HepG2 (cell line): Measurements from ENCODE around the gene KIAA0930. TPM values are rescaled to one million over a fixed set of nuclear protein-coding genes. Genes with fewer than 3 reads are reported as not detected.

Source experiments
- AFF4 ChIP-seq: sonication (generic); formaldehyde crosslinking; IDR thresholded peaks from 2 replicates; pipeline ENCODE4 v1.4.0; 2020; ENCODE audit warnings: missing genetic modification reagents
- CENPBD1 ChIP-seq: sonication (generic); formaldehyde crosslinking; IDR thresholded peaks from 2 replicates; pipeline ENCODE4 v1.8.0; 2022; ENCODE audit warnings: missing genetic modification reagents, low read depth, mild to moderate bottlenecking, borderline replicate concordance
- ERF ChIP-seq: IDR thresholded peaks from 2 replicates; pipeline ENCODE4 v1.6.1; 2018; ENCODE audit warnings: missing biosample characterization, missing genetic modification reagents
- MEIS2 ChIP-seq: sonication (generic); formaldehyde crosslinking; IDR thresholded peaks from 2 replicates; pipeline ENCODE4 v1.9.0; 2021; ENCODE audit warnings: mild to moderate bottlenecking, missing genetic modification reagents
- NR2F2 ChIP-seq: IDR thresholded peaks from 2 replicates; pipeline ENCODE4 v1.6.1; 2012; ENCODE audit warnings: low read depth, inconsistent platforms, borderline replicate concordance
- PRDM15 ChIP-seq: sonication (generic); formaldehyde crosslinking; IDR thresholded peaks from 2 replicates; pipeline ENCODE4 v1.4.0; 2020; ENCODE audit warnings: missing genetic modification reagents
- SYNCRIP ChIP-seq: fragments of 200-400 bp; formaldehyde crosslinking; IDR thresholded peaks from 2 replicates; pipeline ENCODE4 v1.6.1; 2018; ENCODE audit warnings: mild to moderate bottlenecking, low read depth, low read length; ENCODE audit not compliant: insufficient read depth
- TFDP2 ChIP-seq: sonication (generic); formaldehyde crosslinking; IDR thresholded peaks from 2 replicates; pipeline ENCODE4 v1.4.0; 2020; ENCODE audit warnings: missing genetic modification reagents
- XRCC5 ChIP-seq: fragments of 200-400 bp; formaldehyde crosslinking; optimal IDR thresholded peaks from 2 replicates; pipeline ENCODE3; 2017; ENCODE audit warnings: mild to moderate bottlenecking, low read length
- ZBTB26 ChIP-seq: IDR thresholded peaks from 2 replicates; pipeline ENCODE4 v1.6.1; 2016; ENCODE audit warnings: missing compliant biosample characterization, missing genetic modification reagents, borderline replicate concordance
- ZNF256 ChIP-seq: sonication (generic); formaldehyde crosslinking; conservative IDR thresholded peaks from 2 replicates; pipeline ENCODE4 v1.4.0; 2020; ENCODE audit warnings: missing genetic modification reagents
- ZNF33B ChIP-seq: sonication (generic); formaldehyde crosslinking; IDR thresholded peaks from 2 replicates; pipeline ENCODE4 v1.5.1; 2020; ENCODE audit warnings: mild to moderate bottlenecking, missing genetic modification reagents
- ZNF563 ChIP-seq: sonication (generic); formaldehyde crosslinking; IDR thresholded peaks from 2 replicates; pipeline ENCODE4 v1.8.0; 2022; ENCODE audit warnings: mild to moderate bottlenecking, moderate library complexity, missing genetic modification reagents
- ZNF704 ChIP-seq: sonication (generic); formaldehyde crosslinking; IDR thresholded peaks from 2 replicates; pipeline ENCODE4 v1.8.1; 2023; ENCODE audit warnings: mild to moderate bottlenecking, inconsistent platforms, moderate library complexity, missing genetic modification reagents, borderline replicate concordance
- ZNF891 ChIP-seq: sonication (generic); formaldehyde crosslinking; IDR thresholded peaks from 2 replicates; pipeline ENCODE4 v1.5.0; 2020; ENCODE audit warnings: mild to moderate bottlenecking, missing genetic modification reagents
- ZSCAN29 ChIP-seq: sonication (generic); formaldehyde crosslinking; conservative IDR thresholded peaks from 2 replicates; pipeline ENCODE4 v1.4.0; 2020; ENCODE audit warnings: mild to moderate bottlenecking, missing genetic modification reagents
- polyA plus RNA-seq, 8 experiments: library from polyadenylated mRNA; depleted of rRNA in 3 of 8; stranded (reverse) in 7 of 8; unstranded in 1 of 8; fragments of >200 nt; fragmentation: Illumina TruSeq in 4 of 8; extraction: Trizol in 4 of 8; gene quantifications; 2 replicates each; pipeline versions ENCODE4 v1.2.1 to v1.2.3, GENCODE V29; 2011 to 2016; ENCODE audit warnings: low read depth in 4 of 8, missing spikeins in 1 of 8, mixed read lengths in 1 of 8; ENCODE audit not compliant: insufficient read depth in 1 of 8
- total RNA-seq, 5 experiments: library from RNA; depleted of rRNA; stranded (reverse); fragments of >200 nt; fragmentation: Illumina TruSeq; extraction: Trizol; gene quantifications; 2 replicates each; pipeline ENCODE4 v1.2.3, GENCODE V29; 2016; ENCODE audit warnings: low read depth in 1 of 5

KIAA0930 gene
- total and polyA plus RNA-seq, 2 of the 13 experiments (the other 11 are each of a cell fraction or from before 2014, with no cell fraction given), result 27.0 to 38.2 TPM

- TF ChIP-seq ZNF891 (peak; percentile 93), ZBTB26 (CRISPR knock-in tag) (no peak), PRDM15 (CRISPR knock-in tag) (peak; percentile 38; the same call in 1 of the 2 replicates), XRCC5 (no peak), ZNF33B (CRISPR knock-in tag) (peak; percentile 96), ZNF563 (CRISPR knock-in tag) (peak; percentile 82; the same call in 1 of the 2 replicates), TFDP2 (CRISPR knock-in tag) (peak; percentile 94), AFF4 (CRISPR knock-in tag) (no peak), ZNF704 (CRISPR knock-in tag) (peak; percentile 88), SYNCRIP (no peak), MEIS2 (CRISPR knock-in tag) (peak; percentile 74; the same call in 1 of the 2 replicates), ZSCAN29 (CRISPR knock-in tag) (0 out of 2 replicates have a peak, but pooled peaks have one; percentile 58), ZNF256 (CRISPR knock-in tag) (peak; percentile 90; the same call in 1 of the 2 replicates), ERF (CRISPR knock-in tag) (peak; percentile 65; the same call in 1 of the 2 replicates), CENPBD1 (CRISPR knock-in tag) (no peak; the same call in 1 of the 2 replicates), NR2F2 (0 out of 2 replicates have a peak, but pooled peaks have one; percentile 15)
Measured at GRCh38 chr22:45163451-45164269, 77.0 kb downstream of the KIAA0930 start, which contains the start of gene NUP50 (continued).
